ENCODE results near the gene CASP4. TPM values are rescaled to one million over a fixed set of nuclear protein-coding genes. Genes with fewer than 3 reads are reported as not detected.

CASP4 gene
- total RNA-seq, 6 donors from 2014 or later, result 86.7 to 157 (median 104) TPM

- DNase-seq, result no peak
- H3K4me1 ChIP-seq, result peaks cover 13 to 24% (median 14%) of the 10 kb centered on the region in 4 donors
- no peak for ATAC-seq (ENCODE audit: low FRiP score in 2 of 2)
- H3K27ac ChIP-seq, result no peak overlapping the region
- TF ChIP-seq EP300 (IDR thresholded peaks at IDR 0.05), result no peak
- no peak for TF ChIP-seq POLR2A (IDR thresholded peaks at IDR 0.05)
- no peak for TF ChIP-seq POLR2AphosphoS5 (IDR thresholded peaks at IDR 0.05)
- TF ChIP-seq CTCF (IDR thresholded peaks at IDR 0.05), result no peak
- H3K4me3 ChIP-seq, result no peak overlapping the region
- H3K27me3 ChIP-seq, result no peaks in the 10 kb centered on the region
- H3K36me3 ChIP-seq, result no peaks in the 10 kb centered on the region
- peaks cover 0 to 3% (median 0%) of the 10 kb centered on the region in 4 donors for H3K9me3 ChIP-seq
Measured at GRCh38 chr11:104970756-104971155, 2.4 kb upstream of the CASP4 start.

GRCh38 chr11:104968856-104969776 lies 742 bp upstream of the CASP4 start:
- DNase-seq (peak in 1 of 2 donors; percentile 29), ATAC-seq (ENCODE audit: low FRiP score in 2 of 2) (peak; percentile 73 to 78)
- TF ChIP-seq POLR2A (IDR thresholded peaks at IDR 0.05) (peak in 1 of 4 donors; percentile 6), EP300 (IDR thresholded peaks at IDR 0.05) (no peak), POLR2AphosphoS5 (IDR thresholded peaks at IDR 0.05) (no peak), CTCF (IDR thresholded peaks at IDR 0.05) (no peak)
- Histone ChIP-seq H3K4me3 (peak overlapping the region in 3 of 4 donors; percentile 44 to 58 (median 54)), H3K36me3 (no peaks in the 10 kb centered on the region), H3K27me3 (no peaks in the 10 kb centered on the region), H3K9me3 (peaks cover 0 to 3% (median 0%) of the 10 kb centered on the region in 4 donors), H3K4me1 (peaks cover 21 to 35% (median 23%) of the 10 kb centered on the region in 4 donors), H3K27ac (peak overlapping the region; percentile 88 to 93 (median 90))
- 54 to 64% methylated on average over 5 to 16 of the region's 16 CpGs for WGBS, 2 donors

- H3K4me1 ChIP-seq, result peaks cover 22 to 35% (median 23%) of the 10 kb centered on the region in 4 donors
- 3 to 6% methylated on average over 11 of the region's 11 CpGs for WGBS, 2 donors
- peak overlapping the region; percentile 31 to 58 (median 49) for H3K4me3 ChIP-seq
- H3K36me3 ChIP-seq, result no peaks in the 10 kb centered on the region
- H3K27ac ChIP-seq, result peak overlapping the region; percentile 88 to 93 (median 90)
- no peaks in the 10 kb centered on the region for H3K27me3 ChIP-seq
- no peaks in the 10 kb centered on the region for H3K9me3 ChIP-seq
- ATAC-seq (ENCODE audit: low FRiP score in 2 of 2) (peak in 1 of 2 donors; percentile 61), DNase-seq (no peak)
- TF ChIP-seq POLR2A (IDR thresholded peaks at IDR 0.05) (no peak), POLR2AphosphoS5 (IDR thresholded peaks at IDR 0.05) (no peak), CTCF (IDR thresholded peaks at IDR 0.05) (no peak), EP300 (IDR thresholded peaks at IDR 0.05) (no peak)
Measured at GRCh38 chr11:104967534-104968354, 630 bp downstream of the CASP4 start.

- Histone ChIP-seq H3K9me3 (no peaks in the 10 kb centered on the region), H3K36me3 (peaks cover 0 to 13% (median 0%) of the 10 kb centered on the region in 4 donors), H3K4me3 (peak overlapping the region in 1 of 4 donors; percentile 58), H3K27me3 (no peaks in the 10 kb centered on the region), H3K27ac (peak overlapping the region in 3 of 4 donors; percentile 11 to 36 (median 21)), H3K4me1 (peaks cover 23 to 35% (median 29%) of the 10 kb centered on the region in 4 donors)
- no peak for ATAC-seq (ENCODE audit: low FRiP score in 2 of 2)
- TF ChIP-seq EP300 (IDR thresholded peaks at IDR 0.05) (no peak), POLR2AphosphoS5 (IDR thresholded peaks at IDR 0.05) (no peak), POLR2A (IDR thresholded peaks at IDR 0.05) (no peak), CTCF (IDR thresholded peaks at IDR 0.05) (no peak)
- no peak for DNase-seq
- 73 to 79% methylated on average over 5 of the region's 5 CpGs for WGBS, 2 donors
Measured at GRCh38 chr11:104965735-104966134, 2.6 kb downstream of the CASP4 start.
